GM21825 (cell line): ENCODE measurements around the gene C4orf46.

ENCODE experiments used
- ATAC-seq: cut with Tn5 transposase; IDR thresholded peaks from one replicate; pipeline ENCODE4 v1.9.1; 2021; ENCODE audit warnings: mild to moderate bottlenecking, moderate library complexity; ENCODE audit not compliant: unreplicated experiment

Gene C4orf46

DNA sequence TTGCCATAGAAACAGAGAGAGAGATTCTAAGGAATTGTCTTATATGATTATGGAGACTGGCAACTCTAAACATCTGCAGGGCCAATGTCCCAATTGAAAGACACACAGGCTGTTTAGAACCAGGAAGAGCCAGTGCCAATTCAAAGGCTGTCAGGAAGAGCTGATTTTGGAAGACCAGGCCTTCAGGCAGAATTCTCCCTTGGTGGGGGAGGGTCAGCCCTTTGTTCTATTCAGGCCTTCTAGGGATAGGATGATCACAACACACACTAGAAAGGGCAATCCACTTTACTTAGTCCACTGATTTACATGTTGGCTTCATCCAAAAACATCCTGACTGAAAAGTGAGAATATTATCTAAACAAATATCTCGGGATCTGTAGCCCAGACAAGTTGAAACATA is 15.2 kb downstream of the C4orf46 start:
- ATAC-seq = no peak

DNA sequence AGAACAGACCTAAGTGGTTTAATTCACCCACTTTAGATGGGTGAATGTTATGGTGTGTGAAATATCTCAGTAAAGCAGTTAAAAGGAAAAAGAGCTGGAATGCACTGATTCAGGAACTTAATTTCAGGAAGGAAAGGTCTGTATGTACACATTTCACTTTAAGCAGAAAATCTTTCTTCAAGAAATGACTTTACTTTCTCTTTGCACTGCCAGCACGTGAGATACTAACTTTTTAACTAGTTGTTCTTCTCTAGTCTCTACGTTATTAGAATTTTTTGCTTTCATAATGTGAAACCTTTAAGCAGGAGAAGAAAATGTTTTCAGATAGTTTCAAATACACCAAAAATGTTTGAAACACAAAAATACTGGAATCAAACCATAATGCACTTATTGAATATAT is 18.8 kb downstream of the C4orf46 start:
- no peak for ATAC-seq

DNA sequence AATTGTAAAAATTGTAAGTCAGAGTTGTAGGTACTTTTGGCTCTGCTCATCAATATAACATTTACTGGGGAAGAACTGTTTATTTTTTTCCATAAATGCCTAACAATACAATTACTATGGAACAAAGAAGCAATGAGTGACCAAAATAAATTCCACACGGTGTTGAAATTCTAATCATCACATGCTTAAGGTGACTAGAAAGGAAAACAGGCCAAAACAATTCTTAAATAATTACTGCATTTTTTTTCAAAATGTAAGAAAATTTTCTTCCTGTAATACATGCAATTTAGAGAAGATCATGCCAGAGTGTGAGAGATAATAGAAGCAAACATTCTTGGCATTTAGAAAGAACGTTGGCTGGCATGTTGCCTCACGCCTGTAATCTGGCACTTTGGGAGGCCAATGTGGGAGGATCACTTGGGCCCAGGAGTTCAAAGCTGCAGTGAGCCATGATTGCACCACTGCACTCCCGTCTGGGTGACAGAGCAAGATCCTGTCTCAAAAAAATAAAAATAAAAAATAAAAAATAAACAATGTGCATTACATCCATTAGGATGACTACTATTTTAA is 22.5 kb downstream of the C4orf46 start:
- no peak for ATAC-seq

DNA sequence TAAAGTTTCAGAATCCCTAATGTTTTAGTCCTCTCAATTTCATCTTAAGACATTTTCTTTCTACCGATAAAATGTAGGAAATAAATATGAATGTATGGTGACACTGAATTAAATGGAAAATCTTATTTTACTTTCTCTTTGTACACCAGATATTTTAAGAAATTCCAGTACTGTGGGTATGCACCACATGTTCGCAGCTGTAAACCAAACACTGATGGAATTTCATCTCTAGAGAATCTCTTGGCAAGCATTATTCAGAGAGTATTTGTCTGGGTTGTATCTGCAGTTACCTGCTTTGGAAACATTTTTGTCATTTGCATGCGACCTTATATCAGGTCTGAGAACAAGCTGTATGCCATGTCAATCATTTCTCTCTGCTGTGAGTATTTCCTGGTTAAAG is 26.9 kb downstream of the C4orf46 start:
- ATAC-seq = no peak

DNA sequence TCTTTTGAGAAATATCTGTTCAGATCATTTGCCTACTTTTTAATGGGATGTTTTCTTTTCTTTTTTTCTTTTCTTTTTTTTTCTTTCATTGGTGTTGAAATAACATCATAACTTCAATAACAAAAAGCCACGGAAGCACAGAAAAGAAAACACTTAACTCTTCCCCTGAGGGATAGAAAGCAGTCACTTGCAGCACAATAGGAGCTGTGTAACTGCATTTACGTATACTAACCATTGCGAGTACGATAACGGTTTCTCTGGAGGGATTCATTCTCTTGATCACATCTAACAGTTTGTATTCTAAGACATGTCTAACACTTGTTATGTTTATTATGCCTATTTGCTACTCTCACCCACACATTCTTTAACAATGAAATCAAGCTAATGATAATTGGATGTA is 27.3 kb downstream of the C4orf46 start:
- ATAC-seq = no peak

DNA sequence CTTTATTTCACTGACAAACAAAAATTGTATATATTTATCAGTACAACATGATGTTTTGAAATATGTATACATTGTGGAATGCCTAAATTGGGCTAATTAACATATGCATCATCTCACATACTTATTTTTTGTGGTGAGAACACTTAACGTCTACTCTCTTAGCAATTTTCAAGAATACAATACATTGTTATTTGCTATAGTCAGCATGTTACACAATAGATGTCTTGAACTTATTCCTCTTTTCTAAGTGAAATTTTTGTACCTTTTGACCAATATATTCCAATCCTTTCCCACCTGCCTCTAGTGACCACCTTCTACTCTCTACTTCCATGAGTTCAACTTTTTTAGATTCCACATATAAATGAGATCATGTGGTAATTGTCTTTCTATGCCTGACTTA is 35.1 kb downstream of the C4orf46 start:
- no peak for ATAC-seq

DNA sequence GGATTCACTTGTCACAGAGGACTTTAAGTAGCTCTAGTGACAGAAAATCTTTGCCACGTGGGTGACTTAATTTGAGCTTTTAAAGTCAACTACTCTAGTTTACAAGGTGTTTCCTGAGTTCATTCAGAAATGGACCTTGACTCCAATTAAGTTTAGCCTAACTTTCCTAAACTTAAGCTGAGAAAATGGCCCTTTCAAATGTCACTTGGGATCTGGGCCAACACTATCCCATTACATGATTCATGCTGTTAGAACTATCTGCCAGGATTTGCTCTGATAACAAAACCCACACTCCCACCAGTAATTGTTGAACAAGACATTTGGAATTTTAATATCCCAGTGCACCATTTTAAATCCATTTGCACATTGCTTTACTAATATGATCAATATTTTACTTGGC is 40.8 kb downstream of the C4orf46 start:
- no peak for ATAC-seq

DNA sequence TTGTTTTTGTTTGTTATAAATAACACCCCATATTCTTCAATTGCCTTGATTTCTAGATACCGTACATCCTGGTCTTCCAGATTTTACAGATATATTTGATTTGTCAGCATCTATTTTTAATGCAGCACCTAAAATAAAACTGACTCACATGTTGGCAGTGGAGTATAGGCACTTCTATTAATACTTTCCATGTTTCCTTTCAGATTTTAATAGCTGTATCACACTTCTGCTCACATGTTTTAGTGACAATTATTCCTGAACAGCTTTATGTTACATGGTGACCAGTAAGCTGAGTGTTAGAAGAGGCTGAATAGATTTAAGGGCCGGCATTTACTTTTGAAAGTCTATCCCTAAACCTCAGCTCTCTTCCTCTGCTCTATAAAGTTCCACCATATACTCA is 46.1 kb downstream of the C4orf46 start:
- ATAC-seq = no peak

DNA sequence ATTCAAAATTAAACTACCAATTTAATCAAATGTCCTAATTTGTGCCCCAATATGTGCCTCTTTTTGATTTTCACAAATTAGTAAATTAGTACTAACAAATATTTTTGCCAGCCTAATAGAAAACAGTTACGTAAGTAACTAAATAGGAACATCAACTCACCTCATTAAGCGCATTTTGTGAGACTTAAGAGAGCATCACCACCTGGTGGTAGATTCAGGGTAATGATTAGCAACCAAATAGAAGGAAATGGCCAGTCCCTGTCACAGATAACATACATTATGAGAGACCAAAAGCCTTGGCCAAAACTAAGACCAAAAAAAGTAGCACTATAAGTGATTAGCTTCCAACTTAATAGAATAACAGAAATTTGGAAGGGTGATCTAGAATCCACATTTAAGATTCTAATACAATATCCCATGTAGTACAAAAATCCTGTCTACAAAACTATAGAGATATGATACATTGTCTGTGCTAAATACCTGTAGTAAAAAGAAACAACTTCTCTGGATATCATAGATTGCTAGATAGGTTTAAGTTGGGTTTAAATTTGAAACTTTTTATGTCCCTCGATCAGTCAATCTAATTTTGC is 46.7 kb downstream of the C4orf46 start:
- peak; percentile 88 for ATAC-seq

DNA sequence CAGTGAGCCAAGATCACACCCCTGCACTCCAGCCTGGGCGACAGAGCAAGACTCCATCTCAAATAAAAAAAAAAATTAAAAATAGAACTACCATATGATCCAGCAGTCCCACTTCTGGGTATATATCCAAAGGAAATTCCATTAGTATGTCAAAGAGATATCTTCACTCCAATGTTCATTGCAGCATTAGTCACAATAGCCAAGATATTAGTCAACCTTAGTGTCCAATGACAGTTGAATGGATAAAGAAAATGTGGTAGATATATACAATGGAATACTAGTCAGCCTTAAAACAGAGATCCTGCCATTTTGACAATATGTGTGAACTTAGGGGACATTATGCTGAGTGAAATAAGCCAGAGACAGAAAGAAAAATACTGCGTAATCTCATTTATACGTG is 49.4 kb downstream of the C4orf46 start:
- no peak for ATAC-seq

DNA sequence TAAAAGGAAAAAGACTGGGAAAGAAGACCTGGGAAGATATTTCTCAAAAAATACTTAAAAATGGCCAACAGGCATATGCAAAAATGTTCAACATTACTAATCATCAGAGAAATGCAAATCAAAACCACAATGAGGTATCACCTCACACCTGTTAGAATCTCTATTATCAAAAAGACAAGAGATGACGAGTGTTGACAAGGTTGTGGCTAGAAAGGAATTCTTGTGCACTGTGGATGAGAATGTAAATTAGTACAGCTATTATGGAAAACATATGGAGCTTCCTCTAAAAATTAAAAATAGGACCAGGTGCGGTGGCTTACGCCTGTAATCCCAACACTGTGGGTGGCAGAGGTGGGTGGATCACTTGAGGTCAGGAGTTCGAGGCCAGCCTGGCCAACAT is 50.0 kb downstream of the C4orf46 start:
- ATAC-seq = no peak

DNA sequence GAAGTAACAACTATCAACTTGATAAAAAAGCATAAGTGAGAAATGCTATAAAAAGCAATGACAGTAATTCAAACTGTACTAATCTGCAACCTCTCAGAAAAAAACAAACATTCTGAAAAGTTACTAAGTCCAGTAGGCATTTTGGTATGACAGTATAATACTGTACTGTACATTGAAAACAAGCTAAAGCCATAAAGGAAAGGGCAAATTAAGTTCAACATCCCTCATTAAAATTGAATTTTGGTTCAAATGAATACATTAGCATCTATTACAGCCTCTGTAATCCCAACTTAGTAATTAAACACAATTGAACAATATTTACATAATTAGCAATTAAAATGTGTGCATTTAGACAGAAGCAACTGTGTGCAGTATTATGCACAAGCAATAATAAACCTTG is 53.7 kb downstream of the C4orf46 start:
- no peak for ATAC-seq
